Skeletal muscle cell (primary cell): ENCODE measurements around the gene TBX3.

Experiments used
- DNase-seq: peaks from one replicate; pipeline ENCODE4 v3.0.0-alpha.2; 2010; ENCODE audit warnings: low read depth
- H3K4me3 ChIP-seq: 2 replicates; pipeline ENCODE4 v1.5.1; 2011; ENCODE audit warnings: low read depth, mild to moderate bottlenecking, control low read depth, low read length, moderate library complexity

Gene TBX3

GRCh38 chr12:114671443-114672411 lies 12.2 kb downstream of the TBX3 start:
- peak overlapping the region; percentile 28 for H3K4me3 ChIP-seq
- no peak for DNase-seq

- no peak for DNase-seq
- H3K4me3 ChIP-seq: no peak overlapping the region
These were observed 12.9 kb downstream of the TBX3 start for GRCh38 chr12:114671066-114671442.

DNA sequence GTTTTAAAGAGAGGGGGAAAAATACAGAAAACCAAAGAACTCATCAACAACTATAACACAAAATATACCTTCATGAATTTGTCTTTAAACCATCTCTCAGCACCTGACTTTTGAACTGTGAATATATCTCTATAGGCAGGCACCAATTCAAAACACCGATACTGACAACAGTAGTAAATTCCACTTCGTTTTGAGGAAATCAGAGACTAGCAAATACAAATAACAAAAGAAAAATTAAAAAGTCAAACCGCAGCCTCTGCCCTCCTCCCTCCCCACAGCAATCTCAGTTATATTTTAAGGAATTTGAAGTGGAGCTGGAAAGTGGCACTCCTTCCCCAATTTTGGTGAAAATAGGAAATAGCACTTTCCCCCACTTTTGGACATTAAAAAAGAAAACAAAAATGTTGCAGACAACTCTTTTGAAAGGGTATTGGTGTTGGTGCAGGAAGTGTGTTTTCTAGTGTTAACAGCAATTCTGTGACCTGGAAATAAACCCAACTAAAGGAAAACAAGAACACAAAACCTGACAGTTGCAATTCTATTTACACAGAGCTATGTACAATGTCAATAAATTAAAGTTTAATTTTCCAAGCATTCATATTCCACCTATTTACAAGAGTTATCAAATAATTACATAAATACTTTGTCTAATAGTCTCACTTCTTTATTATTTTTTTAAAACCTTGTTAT lies 13.5 kb downstream of the TBX3 start:
- no peak for DNase-seq
- H3K4me3 ChIP-seq: no peak overlapping the region

GRCh38 chr12:114669401-114670290 lies 14.3 kb downstream of the TBX3 start:
- DNase-seq: no peak
- H3K4me3 ChIP-seq: peak overlapping the region; percentile 24

- H3K4me3 ChIP-seq: peak overlapping the region; percentile 49
- DNase-seq: no peak
These were observed 15.1 kb downstream of the TBX3 start for GRCh38 chr12:114668886-114669288.

GRCh38 chr12:114668151-114668885 lies 15.7 kb downstream of the TBX3 start:
- no peak for DNase-seq
- H3K4me3 ChIP-seq: peak overlapping the region; percentile 49

- peak overlapping the region; percentile 49 for H3K4me3 ChIP-seq
- DNase-seq: no peak
These were observed 16.3 kb downstream of the TBX3 start for GRCh38 chr12:114667669-114668150.

DNA sequence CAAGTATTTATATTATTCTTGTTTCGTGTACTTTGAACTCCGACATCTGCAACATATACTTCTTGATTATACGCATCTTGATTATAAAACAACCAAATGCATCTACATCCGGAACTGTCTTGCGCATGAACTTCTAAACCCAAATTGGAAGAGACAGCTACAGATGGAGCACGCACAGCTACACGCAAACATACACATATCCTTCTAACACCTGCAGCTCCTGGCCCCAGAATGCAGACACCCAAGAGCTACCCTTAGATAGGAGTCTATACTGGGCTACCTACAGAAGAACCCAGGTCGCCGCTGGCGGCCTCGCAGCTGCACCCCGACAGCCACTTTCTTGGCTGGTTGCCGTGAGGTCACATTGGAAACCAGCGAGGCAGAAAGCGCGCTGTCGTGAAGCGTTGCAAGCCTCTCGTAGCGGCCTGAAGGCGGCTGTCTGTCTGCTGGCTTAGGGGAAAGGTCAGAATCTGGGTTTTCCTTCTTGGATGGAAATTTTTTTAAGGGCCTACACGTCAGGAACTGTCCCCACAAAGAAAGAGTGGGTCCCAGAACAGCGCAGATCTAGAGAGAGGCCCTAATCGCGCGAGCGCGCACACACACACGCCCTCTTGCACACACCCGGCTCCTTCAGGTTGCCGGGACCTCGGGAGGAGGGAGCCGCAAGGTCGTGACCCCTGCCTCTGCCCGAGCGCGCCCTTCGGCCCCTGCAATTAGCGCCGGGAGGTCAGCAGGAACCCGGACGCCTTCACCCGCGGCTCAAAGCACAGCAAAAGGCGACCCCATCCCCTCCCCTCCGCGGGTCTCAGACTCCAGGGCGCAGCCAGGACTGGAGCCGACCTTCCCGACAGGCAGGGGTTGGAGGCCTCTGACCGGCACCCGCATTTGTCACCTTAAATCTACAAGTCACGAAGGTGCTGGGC lies 17.0 kb downstream of the TBX3 start:
- H3K4me3 ChIP-seq: no peak overlapping the region
- DNase-seq: no peak

DNA sequence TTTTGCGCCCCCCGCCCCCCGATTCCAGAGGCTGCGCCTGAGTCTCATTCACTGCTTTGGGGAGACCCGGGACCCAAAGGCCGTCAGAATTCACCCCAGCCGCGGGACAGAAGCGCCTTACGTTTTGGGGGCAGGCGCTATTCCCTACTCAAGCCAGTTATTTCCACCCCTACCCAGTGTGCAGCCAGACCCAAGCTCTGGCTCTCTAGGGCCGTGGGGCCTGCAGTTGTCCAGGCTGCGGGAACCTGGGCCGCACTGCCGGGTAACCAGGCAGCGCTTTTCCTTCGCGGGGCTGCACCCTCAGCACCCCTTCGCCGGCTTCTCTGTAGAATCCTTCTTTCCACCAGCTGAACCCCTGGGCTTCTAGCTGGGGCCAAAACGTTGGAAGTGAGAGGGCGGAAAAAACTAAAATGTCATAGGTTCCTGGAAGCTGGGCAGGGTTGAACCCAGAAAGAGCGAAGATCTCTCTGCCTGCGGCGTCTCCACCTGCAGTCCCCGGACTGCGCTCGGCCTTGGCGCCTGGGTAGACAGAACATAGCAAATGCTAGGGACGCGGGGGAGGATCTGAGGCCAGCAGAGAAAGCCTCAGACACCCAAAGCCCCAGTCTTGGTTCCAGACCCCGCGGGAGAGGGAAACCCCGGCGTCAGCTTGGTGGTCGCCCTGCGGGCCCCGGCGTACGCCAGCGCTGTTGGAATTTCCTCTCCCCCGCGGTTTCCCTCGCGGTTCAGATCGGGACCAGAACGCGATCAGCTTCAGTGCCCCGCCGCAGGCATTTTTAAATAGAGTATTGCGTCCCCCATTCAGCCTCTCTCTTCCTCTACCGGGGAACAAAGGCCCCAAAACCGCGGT lies 18.3 kb downstream of the TBX3 start:
- DNase-seq: no peak
- no peak overlapping the region for H3K4me3 ChIP-seq

GRCh38 chr12:114664651-114665320 lies 19.2 kb downstream of the TBX3 start:
- DNase-seq: no peak
- H3K4me3 ChIP-seq: peak overlapping the region; percentile 24

DNA sequence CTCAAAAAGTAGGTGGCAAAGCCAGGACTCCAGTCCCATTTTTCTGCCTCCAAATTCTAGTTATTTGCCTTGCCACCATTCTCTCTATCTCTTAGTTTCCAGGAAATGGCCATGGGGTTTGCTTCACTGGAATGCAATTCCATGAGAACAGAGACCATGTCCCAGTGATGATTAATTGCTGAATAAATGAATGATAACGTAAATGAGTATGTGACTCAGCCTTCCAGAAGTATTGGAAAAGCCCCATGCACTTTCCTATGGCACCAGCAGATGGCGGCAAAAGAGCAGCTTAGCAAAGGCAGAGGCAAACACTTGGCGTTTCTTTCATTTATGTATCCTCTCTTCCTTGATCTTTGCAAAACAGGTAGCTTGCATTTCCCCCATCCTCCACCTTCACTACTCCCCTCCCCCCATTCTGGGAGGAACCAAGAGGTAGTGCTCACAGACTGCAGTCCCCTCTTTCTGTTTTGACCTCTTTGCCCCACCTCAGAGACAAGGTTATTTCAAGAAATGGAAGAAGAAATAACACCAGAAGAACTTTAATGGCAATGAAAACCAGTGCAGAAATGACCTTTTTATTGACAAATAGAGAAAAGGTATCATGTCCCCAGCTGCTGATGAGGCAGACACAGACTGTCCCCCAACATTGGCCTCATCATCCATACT lies 21.3 kb downstream of the TBX3 start:
- DNase-seq: peak; percentile 61
- H3K4me3 ChIP-seq: no peak overlapping the region

DNA sequence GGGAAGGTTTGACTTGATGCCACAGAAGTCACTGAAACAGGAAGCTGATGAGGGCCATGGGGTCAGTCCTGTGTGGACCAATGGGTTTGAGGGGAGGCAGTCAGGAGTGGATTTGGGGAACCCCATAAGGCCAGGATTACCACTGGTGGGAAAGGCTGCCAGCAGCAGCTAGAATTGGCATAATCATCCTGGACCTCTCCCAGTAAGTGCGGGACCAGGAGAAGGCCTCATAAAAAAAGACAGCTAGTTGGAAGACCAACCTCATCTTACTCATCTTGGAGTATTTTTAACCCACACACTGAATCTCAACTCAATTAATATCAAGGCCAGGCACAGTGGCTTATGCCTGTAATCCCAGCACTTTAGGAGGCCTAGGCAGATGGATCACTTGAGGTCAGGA lies 22.7 kb downstream of the TBX3 start:
- no peak for DNase-seq
- H3K4me3 ChIP-seq: no peak overlapping the region

- no peak for DNase-seq
- no peak overlapping the region for H3K4me3 ChIP-seq
These were observed 24.9 kb downstream of the TBX3 start for GRCh38 chr12:114659084-114659483.

- no peak for DNase-seq
- H3K4me3 ChIP-seq: no peak overlapping the region
These were observed 26.0 kb downstream of the TBX3 start for GRCh38 chr12:114658002-114658441.

DNA sequence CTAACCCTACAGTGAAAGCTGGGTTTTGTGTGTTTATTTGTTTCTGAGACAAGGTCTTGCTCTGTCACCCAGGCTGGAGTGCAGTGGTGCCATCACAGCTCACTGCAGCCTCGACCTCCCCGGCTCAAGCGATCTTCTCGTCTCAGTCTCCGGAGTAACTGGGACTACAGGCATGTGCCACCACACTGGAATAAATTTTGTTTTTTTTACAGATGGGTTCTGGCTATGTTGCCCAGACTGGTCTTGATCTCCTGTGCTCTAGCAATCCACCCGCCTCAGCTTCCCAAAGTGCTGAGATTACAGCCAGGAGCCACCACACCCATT lies 26.4 kb downstream of the TBX3 start:
- no peak for DNase-seq
- H3K4me3 ChIP-seq: no peak overlapping the region

DNA sequence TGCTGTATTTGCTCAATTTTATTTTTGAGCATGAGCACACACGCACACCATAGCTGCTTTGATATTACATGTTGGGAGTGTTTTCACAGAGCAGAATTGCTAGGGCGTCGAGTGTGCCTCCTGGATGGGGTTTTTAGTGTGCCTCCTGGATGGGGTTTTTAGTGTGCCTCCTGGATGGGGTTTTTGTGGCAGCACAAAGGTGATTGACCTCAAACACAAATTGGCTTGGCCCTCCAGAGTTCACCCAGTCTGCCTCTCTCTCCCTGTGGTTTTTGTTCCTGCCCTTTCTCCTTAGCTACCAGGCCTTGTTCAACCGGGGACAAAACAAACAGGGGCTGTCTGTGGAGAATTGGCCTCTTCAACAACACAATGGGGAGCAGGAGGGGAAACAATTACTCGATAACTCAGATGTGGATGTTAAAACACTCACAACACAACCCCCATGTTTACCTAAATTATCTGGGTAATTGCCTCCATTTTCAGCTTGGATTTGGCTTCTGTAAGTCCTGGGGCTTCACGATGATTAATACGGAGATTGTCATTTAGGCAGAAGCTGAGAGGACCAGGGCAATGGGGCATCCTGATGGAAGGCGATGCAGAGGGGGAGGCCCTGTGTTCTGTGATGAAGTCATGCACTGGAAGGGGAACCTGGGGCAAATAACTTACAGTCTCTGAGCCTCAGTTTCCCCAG lies 26.9 kb downstream of the TBX3 start:
- H3K4me3 ChIP-seq: no peak overlapping the region
- no peak for DNase-seq
